ENCODE results near the gene CAPN11. TPM values are rescaled to one million over a fixed set of nuclear protein-coding genes. Genes with fewer than 3 reads are reported as not detected.
A peak's percentile ranks its signal among the peaks of the same experiment; 100 is the strongest.

The CAPN11 gene
- total and polyA plus RNA-seq, 7 donors = 0.05 to 0.32 (median 0.13) TPM; not detected in 3

DNA sequence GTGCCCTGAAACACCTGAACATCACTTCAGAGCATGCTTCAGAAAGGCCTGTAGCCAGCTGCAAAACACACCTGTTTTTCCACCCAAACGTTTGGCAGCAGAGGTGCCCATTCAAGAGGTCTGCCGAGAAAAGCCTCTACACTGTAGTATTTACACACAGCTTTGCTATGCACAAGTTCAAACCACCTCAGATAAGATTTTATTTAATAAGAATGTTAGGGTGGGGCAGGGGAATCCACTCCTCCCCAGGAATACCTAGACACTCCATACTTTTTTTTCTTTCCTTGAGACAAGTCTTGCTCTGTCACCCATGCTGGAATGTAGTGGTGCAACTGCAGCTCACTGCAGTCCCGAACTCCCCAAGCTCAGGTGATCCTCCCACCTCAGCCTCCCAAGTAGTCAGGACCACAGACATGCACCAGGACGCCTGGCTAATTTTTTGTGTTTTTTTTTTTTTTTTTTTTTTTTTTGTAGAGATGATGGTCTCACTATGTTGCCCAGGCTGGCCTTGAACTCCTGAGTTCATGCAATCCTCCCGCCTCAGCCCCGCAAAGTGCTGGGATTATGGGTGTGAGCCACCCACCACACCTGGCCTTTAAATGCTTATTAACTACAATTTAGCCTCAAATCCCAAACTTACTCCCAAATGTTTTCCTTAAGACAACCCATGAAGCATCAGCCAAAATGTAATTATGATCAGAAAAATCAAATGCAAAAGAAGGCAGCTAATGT lies 41.1 kb upstream of the CAPN11 start:
- Histone ChIP-seq H3K36me3 (ENCODE audit: insufficient read depth in 1 of 2, low read depth in 1 of 2) (peaks cover 0 to 32% of the 10 kb centered on the region in 2 donors), H3K4me1 (peaks cover 80% of the 10 kb centered on the region), H3K27ac (peak overlapping the region; percentile 99), H3K27me3 (ENCODE audit: insufficient read depth in 3 of 3, low read length in 2 of 3) (no peaks in the 10 kb centered on the region), H3K9me3 (no peaks in the 10 kb centered on the region), H3K4me3 (no peak overlapping the region)
- intact Hi-C loops (cut with DNase I) = no loop called here
- DNase-seq (no peak), ATAC-seq (no peak)
- TF ChIP-seq, protein P1, sequence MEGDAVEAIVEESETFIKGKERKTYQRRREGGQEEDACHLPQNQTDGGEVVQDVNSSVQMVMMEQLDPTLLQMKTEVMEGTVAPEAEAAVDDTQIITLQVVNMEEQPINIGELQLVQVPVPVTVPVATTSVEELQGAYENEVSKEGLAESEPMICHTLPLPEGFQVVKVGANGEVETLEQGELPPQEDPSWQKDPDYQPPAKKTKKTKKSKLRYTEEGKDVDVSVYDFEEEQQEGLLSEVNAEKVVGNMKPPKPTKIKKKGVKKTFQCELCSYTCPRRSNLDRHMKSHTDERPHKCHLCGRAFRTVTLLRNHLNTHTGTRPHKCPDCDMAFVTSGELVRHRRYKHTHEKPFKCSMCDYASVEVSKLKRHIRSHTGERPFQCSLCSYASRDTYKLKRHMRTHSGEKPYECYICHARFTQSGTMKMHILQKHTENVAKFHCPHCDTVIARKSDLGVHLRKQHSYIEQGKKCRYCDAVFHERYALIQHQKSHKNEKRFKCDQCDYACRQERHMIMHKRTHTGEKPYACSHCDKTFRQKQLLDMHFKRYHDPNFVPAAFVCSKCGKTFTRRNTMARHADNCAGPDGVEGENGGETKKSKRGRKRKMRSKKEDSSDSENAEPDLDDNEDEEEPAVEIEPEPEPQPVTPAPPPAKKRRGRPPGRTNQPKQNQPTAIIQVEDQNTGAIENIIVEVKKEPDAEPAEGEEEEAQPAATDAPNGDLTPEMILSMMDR (IDR thresholded peaks at IDR 0.05) = no peak
- WGBS, 3 donors = 72 to 75% (median 72%) methylated on average over 6 of the region's 6 CpGs

DNA sequence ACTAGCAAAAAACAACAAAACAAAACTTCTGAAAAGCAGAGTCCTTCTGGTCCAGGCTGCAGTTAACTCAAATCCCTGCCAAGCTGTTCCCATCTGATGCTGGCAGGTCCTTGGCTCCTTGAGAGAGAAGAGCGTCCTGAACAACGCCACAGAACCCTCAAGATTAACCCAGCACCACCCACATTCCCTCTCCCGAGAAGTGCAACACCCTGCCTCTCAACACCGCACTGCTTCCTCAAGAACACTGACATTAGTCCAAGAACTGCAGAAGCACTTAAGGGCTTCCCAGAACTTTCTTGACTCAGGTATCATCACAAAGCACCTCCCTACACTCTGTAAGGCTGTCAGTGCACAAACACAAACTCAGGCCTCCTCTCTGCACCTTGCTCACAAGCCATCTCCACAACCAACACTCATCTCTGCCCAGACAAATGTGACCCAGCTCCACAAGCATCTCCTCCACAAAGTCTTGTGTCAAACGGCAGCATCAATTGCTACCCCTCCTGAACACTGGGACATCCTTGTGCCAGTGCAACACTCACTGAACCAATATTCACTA lies 38.8 kb upstream of the CAPN11 start:
- Histone ChIP-seq H3K27ac (peak overlapping the region; percentile 99), H3K9me3 (no peaks in the 10 kb centered on the region), H3K36me3 (ENCODE audit: insufficient read depth in 1 of 2, low read depth in 1 of 2) (peaks cover 0 to 9% of the 10 kb centered on the region in 2 donors), H3K27me3 (ENCODE audit: insufficient read depth in 3 of 3, low read length in 2 of 3) (no peaks in the 10 kb centered on the region), H3K4me1 (peaks cover 92% of the 10 kb centered on the region), H3K4me3 (peak overlapping the region; percentile 23)
- ATAC-seq = peak in 3 of 4 donors; percentile 18 to 41 (median 24)
- TF ChIP-seq, protein P1 (IDR thresholded peaks at IDR 0.05) = no peak
- WGBS, 3 donors = 19 to 44% (median 22%) methylated on average over 5 of the region's 5 CpGs
- DNase-seq = no peak
- intact Hi-C loops (cut with DNase I) = no loop called here

DNA sequence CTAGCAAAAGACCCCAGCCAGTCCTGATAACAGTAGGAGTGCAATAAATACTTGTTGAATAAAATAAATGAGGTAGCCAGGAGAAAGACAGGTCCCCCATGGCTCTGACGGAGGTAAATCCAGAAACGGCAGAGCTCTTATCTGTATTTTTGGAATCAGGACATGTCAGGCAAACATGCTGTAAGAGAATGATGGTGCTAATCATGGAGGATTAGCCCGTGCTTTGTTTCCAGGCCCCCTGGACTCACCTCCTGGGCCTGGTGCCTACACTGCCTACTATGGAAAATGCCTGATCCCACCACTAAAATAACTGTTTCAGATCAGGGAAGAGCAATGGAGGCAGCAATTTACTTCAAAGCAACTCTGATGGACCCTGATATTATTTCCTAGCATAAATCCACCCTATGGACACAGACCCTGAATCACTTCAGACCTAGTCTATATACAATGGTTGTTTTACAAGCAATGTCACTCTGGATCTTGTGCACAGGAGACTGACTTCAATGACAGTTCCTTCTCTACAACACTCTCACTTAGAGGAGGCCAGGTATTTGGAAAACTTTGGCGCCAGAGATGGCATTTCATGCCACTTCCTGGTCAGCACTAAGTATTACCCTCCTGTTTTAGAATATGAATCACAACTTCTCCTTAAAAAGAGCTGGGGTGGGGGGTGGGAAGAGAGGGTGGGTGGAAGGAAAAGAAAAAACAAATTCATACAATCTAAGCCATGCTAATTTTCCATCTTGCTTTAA lies 37.8 kb upstream of the CAPN11 start:
- no peaks in the 10 kb centered on the region for H3K36me3 ChIP-seq (ENCODE audit: insufficient read depth in 1 of 2, low read depth in 1 of 2)
- 29 to 36% (median 35%) methylated on average over 4 of the region's 4 CpGs for WGBS, 3 donors
- H3K4me3 ChIP-seq = peak overlapping the region; percentile 98
- peaks cover 93% of the 10 kb centered on the region for H3K4me1 ChIP-seq
- intact Hi-C loops (cut with DNase I) = no loop called here
- peak overlapping the region; percentile 99 for H3K27ac ChIP-seq
- peak; percentile 50 to 77 (median 66) for ATAC-seq
- TF ChIP-seq, protein P1 (IDR thresholded peaks at IDR 0.05) = no peak
- DNase-seq = no peak
- no peaks in the 10 kb centered on the region for H3K27me3 ChIP-seq (ENCODE audit: insufficient read depth in 3 of 3, low read length in 2 of 3)
- H3K9me3 ChIP-seq = no peaks in the 10 kb centered on the region

DNA sequence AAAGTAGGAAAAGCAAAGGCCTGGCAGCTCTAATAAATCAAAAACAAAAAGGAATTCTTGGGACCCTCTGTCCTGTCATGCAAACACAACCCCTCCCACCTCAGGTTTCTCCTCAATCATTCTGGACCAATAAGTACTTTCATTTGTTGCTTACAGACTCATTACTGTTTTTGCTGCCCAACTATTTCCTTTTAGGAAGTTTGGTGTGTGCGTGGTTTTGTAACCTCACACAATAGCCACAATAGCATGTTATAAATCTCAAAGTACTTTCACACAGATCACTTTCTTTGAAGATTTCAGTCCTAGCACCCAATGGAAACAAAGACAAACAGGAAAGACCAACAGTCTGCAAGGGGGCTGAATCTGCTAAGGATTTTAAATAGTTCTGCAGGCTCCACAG lies 35.8 kb upstream of the CAPN11 start:
- 24 to 38% (median 25%) methylated on average over 1 of the region's 1 CpG for WGBS, 3 donors
- Histone ChIP-seq H3K4me3 (peak overlapping the region; percentile 98), H3K36me3 (ENCODE audit: insufficient read depth in 1 of 2, low read depth in 1 of 2) (no peaks in the 10 kb centered on the region), H3K27ac (peak overlapping the region; percentile 99), H3K4me1 (peaks cover 76% of the 10 kb centered on the region), H3K9me3 (no peaks in the 10 kb centered on the region), H3K27me3 (ENCODE audit: insufficient read depth in 3 of 3, low read length in 2 of 3) (no peaks in the 10 kb centered on the region)
- TF ChIP-seq, protein P1 (IDR thresholded peaks at IDR 0.05) = no peak
- ATAC-seq (no peak), DNase-seq (no peak)
- intact Hi-C loops (cut with DNase I) = no loop called here

All from psoas muscle (tissue), 8 donors.